GM12872 (cell line): Measurements from ENCODE around the gene UBE2J2.

Experiments
- TF ChIP-seq, protein P1 (sequence below): IDR thresholded peaks from 3 replicates; pipeline ENCODE4 v1.5.1; 2011; ENCODE audit warnings: low read depth, mild to moderate bottlenecking, low read length, moderate library complexity; ENCODE audit not compliant: insufficient read depth

Gene UBE2J2

DNA sequence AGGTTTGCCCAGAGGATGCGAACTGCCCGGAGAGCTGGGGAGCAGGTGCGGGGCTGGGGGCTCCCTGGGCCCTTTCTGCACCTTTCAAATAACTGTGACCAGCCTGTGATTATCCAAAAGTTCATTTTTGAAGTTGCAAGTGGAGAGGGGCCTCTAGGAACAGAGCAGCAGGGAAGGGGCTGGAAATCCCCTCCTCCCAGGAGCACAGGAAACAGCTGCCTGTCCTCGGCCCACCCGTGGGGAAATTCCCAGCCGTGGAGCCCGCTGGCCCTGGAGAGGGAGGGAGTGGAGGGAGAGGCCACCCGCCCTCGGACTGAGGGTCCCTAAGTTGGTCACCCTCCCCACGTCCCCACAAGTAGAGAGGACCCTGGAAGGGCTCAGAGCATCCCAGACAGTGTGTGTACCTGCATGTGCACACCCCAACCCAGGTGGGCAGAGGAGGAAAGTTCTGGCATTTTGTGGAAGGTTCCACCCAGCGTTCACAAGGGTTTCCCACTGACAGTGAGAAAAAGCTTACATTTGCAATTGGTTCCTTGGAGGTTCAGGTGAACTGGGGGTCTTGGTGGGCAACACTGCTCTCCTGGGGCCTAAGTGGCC lies 58.5 kb downstream of the UBE2J2 start:
- TF ChIP-seq, protein P1, sequence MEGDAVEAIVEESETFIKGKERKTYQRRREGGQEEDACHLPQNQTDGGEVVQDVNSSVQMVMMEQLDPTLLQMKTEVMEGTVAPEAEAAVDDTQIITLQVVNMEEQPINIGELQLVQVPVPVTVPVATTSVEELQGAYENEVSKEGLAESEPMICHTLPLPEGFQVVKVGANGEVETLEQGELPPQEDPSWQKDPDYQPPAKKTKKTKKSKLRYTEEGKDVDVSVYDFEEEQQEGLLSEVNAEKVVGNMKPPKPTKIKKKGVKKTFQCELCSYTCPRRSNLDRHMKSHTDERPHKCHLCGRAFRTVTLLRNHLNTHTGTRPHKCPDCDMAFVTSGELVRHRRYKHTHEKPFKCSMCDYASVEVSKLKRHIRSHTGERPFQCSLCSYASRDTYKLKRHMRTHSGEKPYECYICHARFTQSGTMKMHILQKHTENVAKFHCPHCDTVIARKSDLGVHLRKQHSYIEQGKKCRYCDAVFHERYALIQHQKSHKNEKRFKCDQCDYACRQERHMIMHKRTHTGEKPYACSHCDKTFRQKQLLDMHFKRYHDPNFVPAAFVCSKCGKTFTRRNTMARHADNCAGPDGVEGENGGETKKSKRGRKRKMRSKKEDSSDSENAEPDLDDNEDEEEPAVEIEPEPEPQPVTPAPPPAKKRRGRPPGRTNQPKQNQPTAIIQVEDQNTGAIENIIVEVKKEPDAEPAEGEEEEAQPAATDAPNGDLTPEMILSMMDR = no peak

DNA sequence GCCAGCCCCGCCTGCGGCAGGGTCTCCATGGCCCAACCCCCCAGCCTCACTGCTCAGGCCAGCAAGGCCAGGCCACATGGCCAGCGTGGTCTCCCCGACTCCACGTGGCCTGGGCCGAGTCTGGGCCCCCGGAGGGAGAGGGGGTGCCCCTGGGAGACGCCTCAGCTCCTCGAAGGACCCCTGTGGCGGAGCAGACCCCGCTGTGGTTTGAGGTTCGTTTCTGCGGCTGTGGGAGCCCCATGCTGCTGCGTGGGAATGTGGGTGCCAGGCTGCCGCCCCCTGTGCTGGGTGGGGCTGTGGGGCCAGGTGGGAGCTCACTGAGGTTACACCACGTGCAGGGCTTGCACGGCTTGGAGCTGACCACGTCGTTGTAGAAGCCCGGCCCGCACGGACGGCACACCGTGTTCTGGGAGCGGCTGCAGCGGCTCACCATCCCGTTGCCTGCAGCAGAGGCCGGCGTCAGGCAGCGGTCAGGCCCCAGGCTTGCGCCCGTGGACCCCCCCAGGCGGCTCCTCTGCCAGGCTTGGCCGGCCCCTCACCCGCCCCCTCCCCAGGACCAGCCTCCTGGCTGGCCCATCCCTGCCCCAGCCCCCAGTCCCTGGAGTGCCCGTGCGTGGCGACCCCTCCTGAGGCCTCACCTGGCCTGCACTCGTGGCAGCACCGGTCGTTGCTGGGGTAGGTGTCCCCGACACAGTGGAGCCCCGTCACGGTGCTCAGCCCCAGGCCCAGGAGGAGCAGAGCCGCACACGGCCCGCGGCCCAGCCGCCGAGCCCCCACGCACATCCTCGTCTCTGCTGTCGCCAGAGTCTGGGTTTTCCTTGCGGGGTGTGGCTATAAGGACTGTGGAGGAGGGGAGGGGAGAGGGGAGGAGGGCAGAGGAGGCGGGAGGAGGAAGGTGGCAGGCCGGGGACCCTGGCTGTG lies 60.0 kb downstream of the UBE2J2 start, which contains the start of gene TNFRSF4:
TNFRSF4 (minus strand) TSS at position 809 of the 921 bp plus-strand sequence; CDS start at position 783, 26 bp downstream.
- TF ChIP-seq, protein P1 = no peak

DNA sequence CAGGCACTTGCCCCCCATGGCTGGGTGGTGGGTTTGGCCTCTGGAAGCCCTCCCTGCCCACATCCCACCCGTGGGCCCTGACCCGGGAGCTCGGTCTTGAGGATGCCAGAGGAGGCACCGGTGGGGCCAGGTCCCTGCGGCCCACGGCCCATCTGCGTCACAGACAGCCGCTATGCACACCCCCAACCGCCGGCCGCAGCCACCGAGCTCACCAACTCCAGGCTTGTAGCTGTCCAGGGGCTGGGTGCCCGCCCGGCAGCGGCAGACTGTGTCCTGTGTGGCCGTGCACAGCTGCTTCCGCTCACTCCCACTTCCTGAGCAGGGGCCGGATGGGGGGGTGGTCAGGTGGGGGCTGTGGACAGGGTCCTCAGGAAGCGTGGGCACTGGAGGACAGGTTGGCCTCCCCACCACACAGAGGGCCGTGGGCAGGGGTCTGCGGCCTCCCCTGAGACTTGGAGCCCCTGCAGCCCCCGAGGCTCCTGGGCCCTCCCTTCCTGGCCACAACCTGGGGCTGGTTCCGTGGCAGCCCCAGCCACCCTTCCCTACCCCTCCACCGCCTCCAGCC lies 60.8 kb downstream of the UBE2J2 start:
- TF ChIP-seq, protein P1 = no peak

DNA sequence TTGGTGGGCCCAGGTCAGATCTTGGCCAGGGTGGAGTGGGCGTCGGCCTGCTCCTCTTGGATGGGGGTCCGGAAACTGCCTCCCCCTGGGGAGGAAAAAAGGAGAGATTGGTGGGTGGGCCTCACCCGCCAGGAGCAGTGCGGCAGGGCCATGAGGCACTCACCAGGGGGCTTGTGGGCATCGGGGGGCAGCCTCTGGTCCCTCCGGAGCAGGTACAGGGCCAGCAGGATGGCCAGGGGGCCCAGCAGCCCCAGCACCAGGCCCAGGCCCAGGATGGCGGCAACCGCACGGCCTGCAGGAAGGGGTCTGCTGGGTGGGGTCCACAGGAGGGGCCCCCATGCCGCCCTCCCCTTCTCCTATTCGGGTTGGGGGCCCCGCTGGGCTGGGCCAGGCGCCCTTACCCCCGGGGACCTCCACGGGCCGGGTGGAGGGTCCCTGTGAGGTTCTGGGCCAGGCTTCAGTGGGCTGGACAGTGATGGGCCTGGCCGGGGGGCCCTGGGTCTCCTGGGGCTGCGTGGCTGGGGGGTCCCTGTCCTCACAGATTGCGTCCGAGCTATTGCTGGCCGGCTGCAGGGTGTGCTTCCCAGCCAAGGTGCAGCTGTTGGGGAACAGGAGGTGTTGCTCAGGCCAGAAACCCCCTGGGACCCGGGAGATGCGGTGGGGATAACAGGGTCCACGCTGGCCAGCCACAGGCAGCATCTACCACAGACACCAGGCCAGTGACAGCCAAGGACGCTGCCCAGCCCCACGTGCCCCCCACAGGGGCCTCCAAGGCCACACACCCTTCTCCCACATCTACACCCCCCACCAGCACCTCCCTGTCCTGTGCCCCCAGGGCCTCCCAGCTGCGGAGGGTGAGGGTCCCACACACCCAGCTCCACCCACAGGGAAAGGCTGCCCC lies 61.9 kb downstream of the UBE2J2 start:
- TF ChIP-seq, protein P1 = no peak

DNA sequence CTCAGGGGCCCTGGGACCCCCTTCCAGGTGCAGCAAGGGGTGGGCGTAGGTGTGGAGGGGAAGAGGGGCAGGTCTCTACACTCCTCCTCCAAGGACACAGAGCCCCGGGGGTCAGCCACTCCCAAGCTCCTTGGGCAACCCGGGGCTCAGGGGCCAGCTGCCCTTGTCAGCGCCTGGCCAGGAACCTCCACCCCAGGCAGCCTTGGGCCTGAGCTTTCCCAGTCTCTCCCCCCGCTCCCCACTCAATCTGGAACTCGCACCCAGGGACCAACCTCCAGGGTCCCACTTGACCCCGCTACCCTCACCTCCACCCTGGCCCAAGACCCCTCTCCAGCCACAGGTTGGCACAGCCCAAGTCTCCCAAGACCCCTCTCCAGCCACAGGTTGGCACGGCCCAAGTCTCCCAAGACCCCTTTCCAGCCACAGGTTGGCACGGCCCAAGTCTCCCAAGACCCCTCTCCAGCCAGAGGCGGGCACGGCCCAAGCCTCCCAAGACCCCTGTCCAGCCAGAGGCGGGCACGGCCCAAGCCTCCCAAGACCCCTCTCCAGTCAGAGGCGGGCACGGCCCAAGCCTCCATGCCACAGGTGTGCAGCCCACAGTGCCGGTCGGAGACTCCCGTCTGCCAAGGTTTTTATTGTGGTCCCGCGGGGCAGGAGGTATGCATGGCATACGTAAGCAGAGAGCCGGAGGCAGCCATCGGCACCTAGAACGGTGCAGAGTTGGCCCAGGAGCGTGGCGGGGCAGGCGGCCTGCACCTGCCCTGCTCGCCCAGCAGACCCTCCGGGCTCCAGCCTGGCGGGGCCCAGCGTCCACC lies 62.7 kb downstream of the UBE2J2 start:
- TF ChIP-seq, protein P1 = no peak

DNA sequence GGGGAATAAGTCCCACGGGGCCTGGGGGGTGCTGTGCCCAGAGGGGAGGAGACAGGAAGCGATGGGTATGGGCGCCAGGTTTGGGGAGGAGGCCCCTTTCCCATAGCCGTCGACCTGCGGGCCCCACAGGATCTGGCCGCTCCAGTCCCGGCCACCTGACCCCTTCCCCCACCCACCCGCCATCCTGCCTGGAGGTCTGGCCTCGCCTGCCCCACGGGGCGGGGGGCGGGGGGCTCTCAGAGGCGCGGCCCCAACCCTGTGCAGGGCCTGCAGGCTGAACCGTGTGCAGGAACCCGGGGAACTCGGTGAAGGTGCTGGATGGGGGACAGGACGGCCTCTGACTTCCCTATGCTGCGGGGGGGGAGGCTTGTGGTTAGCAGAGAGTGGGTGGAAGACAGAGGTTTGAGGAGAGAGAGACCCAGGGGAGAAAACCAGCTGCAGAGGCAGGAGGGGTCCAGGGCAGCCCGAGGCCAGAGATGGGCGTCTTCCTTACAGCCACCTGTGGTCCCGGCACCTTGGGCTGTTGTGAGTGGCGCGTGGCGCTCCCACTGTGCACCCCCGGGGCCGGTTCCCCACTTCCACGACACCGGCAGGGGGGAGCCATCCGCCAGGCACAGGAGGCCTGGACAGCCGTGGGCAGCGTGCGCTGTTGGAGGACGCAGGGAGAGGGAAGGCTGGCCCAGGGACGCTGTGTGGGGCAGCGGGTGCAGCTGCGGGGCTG lies 64.8 kb downstream of the UBE2J2 start:
- TF ChIP-seq, protein P1 = no peak
